ENCODE results near the gene NRXN3. TPM values are rescaled to one million over a fixed set of nuclear protein-coding genes. Genes with fewer than 3 reads are reported as not detected.

Gene NRXN3
- total and polyA plus RNA-seq, 2 experiments from 2014 or later = 1.0 to 1.8 TPM

- TF ChIP-seq NANOG (IDR thresholded peaks at IDR 0.05; ENCODE audit: borderline replicate concordance) = no peak
- no peak for TF ChIP-seq JUNB (IDR thresholded peaks at IDR 0.05; ENCODE audit: unreplicated experiment)
- TF ChIP-seq REST (IDR thresholded peaks at IDR 0.05; ENCODE audit: unreplicated experiment) = no peak
- no peak for TF ChIP-seq ETS1 (IDR thresholded peaks at IDR 0.05)
- no peak for TF ChIP-seq EZH2 (IDR thresholded peaks at IDR 0.05; ENCODE audit: low read depth, unreplicated experiment)
- TF ChIP-seq ZNF331 (CRISPR knock-in tag; IDR thresholded peaks at IDR 0.05; ENCODE audit: low read depth) = no peak
Observed at GRCh38 chr14:78195431-78195830, 25.3 kb downstream of the NRXN3 start (continued).

- no peak overlapping the region for H3K4me3 Mint-ChIP-seq
- Histone ChIP-seq H3K9me2 (ENCODE audit: insufficient read depth) (peaks cover 8% of the 10 kb centered on the region; the same call in 1 of the 2 replicates), H3K27ac (ENCODE audit: low read depth) (no peak overlapping the region), H3K36me3 (ENCODE audit: insufficient read depth) (no peaks in the 10 kb centered on the region), H3K4me3 (no peak overlapping the region), H3K27me3 (ENCODE audit: insufficient read depth) (no peaks in the 10 kb centered on the region), H3K4me2 (no peak overlapping the region), H4K20me1 (replicated peaks; ENCODE audit: insufficient read depth) (no peaks in the 10 kb centered on the region), H3K4me1 (ENCODE audit: insufficient read depth) (no peaks in the 10 kb centered on the region), H2AFZ (no peak overlapping the region), H3F3A (replicated peaks; ENCODE audit: low read depth) (no peaks in the 10 kb centered on the region), H3K79me2 (replicated peaks; ENCODE audit: insufficient read depth) (no peaks in the 10 kb centered on the region)
- DNase-seq (ENCODE audit: low spot score) (no peak), ATAC-seq (peak; percentile 39; the same call in 2 of the 3 replicates)
- peaks cover 8% of the 10 kb centered on the region for H3K4me1 Mint-ChIP-seq
- H3K27me3 Mint-ChIP-seq (ENCODE audit: insufficient read depth, low read depth, poor library complexity) = peaks cover 4% of the 10 kb centered on the region
- no peak for TF ChIP-seq ZNF331 (CRISPR knock-in tag; IDR thresholded peaks at IDR 0.05; ENCODE audit: low read depth)
- TF ChIP-seq ZNF114 (CRISPR knock-in tag; IDR thresholded peaks at IDR 0.05) = no peak
- no peak for TF ChIP-seq EZH2 (IDR thresholded peaks at IDR 0.05; ENCODE audit: low read depth, unreplicated experiment)
- TF ChIP-seq CTCF (conservative IDR thresholded peaks at IDR 0.05; ENCODE audit: low read depth in 2 of 2) = peak in 1 of 2 experiments; percentile 40; a peak in 2 of 4 replicates
- TF ChIP-seq EZH2phosphoT487 (IDR thresholded peaks at IDR 0.05; ENCODE audit: unreplicated experiment) = no peak
- no peak for TF ChIP-seq REST (IDR thresholded peaks at IDR 0.05; ENCODE audit: unreplicated experiment)
- H3K27ac Mint-ChIP-seq = no peak overlapping the region
- peaks cover 5% of the 10 kb centered on the region; the same call in 1 of the 3 replicates for H3K36me3 Mint-ChIP-seq (ENCODE audit: low read depth)
- no peaks in the 10 kb centered on the region; the same call in 2 of the 3 replicates for H3K9me3 Mint-ChIP-seq
Observed at GRCh38 chr14:78196323-78196722, 26.1 kb downstream of the NRXN3 start.

Measured in GM23338 (cell line).